ES-I3 (cell line): Measurements from ENCODE around the gene MED13L.
"Not testable (repeated sequence)": the region's sequence is repeated elsewhere in the genome, so short reads cannot be mapped to it uniquely, and the experiment has no call there.

Experiments
- H3K36me3 ChIP-seq: 2 replicates; pipeline ENCODE4 v1.6.1; 2013; ENCODE audit warnings: mild to moderate bottlenecking, low read length, control low read depth, moderate library complexity; ENCODE audit not compliant: insufficient read depth
- H3K4me1 ChIP-seq: 2 replicates; pipeline ENCODE4 v1.6.1; 2013; ENCODE audit warnings: mild to moderate bottlenecking, control low read depth, low read length; ENCODE audit not compliant: insufficient read depth
- H3K9ac ChIP-seq: 2 replicates; pipeline ENCODE4 v1.6.1; 2013; ENCODE audit warnings: low read depth, mild to moderate bottlenecking, low read length, moderate library complexity
- H3K9me3 ChIP-seq: 2 replicates; pipeline ENCODE4 v1.6.1; 2013; ENCODE audit warnings: mild to moderate bottlenecking, low read length, moderate library complexity; ENCODE audit not compliant: control insufficient read depth, insufficient read depth

Gene MED13L

DNA sequence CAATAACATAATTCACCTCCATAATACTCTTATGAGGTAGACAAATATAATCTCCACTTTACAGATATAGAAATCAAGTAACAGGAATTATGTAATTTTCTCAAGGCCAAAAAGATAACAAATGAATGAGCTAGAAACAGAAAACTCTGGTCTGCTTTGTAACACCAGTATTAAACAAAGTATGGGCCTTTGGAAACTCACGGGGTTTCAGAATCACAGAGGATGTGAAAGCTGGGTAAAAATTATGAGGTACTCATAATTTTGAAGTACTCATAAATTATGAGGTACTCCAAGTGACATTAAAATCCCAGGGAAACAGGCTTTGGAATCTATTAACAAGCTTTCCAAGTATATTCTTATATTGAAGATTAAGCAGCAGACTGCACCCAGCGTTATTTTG, 140.2 kb downstream of the MED13L start:
- Histone ChIP-seq H3K9ac (no peak overlapping the region), H3K4me1 (peaks cover 38% of the 10 kb centered on the region), H3K36me3 (no peaks in the 10 kb centered on the region), H3K9me3 (no peaks in the 10 kb centered on the region)

DNA sequence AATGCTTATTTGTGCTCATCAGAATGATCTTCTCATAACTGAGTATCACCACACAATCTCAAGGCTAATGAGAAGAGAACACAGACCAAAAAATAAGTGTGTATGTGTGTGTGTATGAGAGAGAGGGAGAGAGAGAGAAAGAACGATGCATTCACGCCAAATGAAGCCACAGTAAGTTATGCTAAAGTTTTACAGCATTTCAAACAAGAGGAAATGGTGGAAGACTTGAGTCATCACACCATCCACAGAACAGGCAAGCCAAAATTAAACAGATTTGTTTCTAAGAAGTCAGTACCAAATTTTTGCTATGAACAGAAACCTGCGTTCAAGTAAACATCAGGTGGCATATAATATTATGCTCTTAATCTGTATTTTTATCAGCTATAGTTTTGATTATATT, 141.2 kb downstream of the MED13L start:
- Histone ChIP-seq H3K36me3 (no peaks in the 10 kb centered on the region), H3K9me3 (no peaks in the 10 kb centered on the region), H3K4me1 (peaks cover 41% of the 10 kb centered on the region), H3K9ac (no peak overlapping the region)

DNA sequence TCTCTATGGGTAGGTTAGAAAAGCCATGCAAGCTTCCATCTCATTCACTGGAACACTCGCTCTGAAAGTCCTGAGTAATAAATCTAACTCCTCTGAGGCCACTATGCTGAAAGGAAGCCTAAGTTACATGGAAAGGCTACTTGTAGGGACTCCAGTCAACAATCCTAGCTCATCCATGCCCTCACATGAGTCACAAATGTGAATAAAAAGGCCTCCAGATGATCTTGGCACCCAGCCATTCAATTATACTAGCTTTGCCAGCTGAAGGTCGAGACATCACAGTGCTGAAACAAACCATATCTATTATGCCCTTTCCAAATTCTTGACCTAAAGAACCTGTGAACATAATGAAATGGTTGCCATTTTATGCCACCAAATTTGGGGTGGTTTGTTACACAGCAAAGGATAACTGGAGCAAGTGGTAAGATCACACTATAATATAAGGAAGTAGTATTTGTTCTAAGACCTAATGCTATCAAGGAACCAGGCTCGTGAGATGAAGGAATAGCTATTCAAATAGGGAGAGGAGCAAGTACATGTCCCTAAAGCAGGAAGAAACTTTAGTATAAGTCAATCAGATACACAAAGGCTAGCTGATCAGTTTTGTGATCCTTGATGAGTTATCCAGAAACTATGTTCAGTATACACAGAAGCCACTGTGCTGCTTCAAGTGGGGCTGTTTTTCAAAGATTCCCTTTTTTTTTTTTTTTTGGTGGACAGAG, 142.1 kb downstream of the MED13L start:
- H3K9me3 ChIP-seq = no peaks in the 10 kb centered on the region

DNA sequence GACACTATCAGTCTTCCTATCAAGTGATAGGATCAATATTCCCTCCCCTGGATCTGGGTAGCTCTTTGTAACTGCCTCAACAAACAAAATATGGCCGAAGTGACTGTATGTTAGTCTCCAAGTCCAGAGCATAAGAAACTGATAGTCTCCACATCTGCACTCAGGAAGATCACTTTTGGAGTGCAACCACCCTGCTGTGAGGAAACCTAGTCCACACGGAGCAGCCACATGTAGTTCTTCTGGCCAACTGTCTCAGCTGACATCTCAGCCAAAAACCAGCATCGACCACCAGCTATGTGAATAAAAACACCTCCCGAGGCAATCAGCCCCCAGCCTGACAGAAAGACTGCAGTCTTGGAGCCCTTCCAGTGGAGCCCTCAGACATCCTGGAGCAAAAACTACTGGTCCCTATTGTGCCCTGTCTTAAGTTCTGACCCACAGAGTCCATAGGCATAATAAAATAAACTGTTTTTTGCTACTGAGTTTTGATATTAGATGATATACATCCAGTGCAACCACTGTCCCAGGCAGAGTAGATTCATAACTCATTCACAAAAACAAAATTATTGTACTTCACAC, 143.8 kb downstream of the MED13L start:
- Histone ChIP-seq H3K9me3 (no peaks in the 10 kb centered on the region), H3K36me3 (no peaks in the 10 kb centered on the region), H3K9ac (no peak overlapping the region), H3K4me1 (peaks cover 33% of the 10 kb centered on the region)

More for the DNA sequence above, 142.1 kb downstream of the MED13L start:
- peaks cover 43% of the 10 kb centered on the region for H3K4me1 ChIP-seq
- H3K9ac ChIP-seq = no peak overlapping the region
- H3K36me3 ChIP-seq = no peaks in the 10 kb centered on the region

DNA sequence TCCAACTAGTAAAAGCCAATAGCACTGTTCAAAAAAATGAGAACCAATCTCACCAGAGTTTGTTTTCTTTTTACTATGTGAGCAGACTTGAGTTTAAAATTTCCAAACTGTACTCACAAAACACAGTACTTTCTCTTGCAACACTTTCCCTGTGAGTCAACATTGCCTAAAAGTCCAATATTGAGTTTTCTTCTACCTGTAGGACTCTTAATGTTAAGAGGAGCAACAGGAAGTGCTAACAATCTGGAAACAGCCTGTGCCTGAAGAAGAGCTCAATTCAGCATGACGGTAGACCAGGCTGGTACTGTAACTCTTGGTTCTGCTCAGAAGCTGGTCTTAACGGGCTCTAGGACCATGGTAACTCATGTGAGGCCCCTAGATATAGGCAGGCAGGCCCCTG, 144.3 kb downstream of the MED13L start:
- peaks cover 27% of the 10 kb centered on the region for H3K4me1 ChIP-seq
- H3K36me3 ChIP-seq = no peaks in the 10 kb centered on the region
- H3K9me3 ChIP-seq = no peaks in the 10 kb centered on the region
- H3K9ac ChIP-seq = no peak overlapping the region

DNA sequence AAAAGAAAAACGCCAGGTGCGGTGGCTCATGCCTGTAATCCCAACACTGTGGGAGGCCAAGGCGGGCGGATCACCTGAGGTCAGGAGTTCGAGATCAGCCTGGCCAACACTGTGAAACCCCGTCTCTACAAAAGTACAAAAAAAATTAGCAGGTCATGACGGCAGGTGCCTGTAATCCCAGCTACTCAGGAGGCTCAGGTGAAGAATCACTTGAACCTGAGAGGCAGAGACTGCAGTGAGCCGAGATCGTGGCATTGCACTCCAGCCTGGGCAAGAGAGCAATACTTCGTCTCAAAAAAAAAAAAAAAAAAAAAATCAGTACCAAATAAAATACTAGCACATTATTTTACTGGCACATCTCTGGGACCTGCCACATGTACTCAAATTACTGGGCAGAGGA, 145.5 kb downstream of the MED13L start:
- H3K9me3 ChIP-seq, H3K9ac ChIP-seq, H3K36me3 ChIP-seq: not testable (repeated sequence)
- peaks cover 34% of the 10 kb centered on the region for H3K4me1 ChIP-seq

DNA sequence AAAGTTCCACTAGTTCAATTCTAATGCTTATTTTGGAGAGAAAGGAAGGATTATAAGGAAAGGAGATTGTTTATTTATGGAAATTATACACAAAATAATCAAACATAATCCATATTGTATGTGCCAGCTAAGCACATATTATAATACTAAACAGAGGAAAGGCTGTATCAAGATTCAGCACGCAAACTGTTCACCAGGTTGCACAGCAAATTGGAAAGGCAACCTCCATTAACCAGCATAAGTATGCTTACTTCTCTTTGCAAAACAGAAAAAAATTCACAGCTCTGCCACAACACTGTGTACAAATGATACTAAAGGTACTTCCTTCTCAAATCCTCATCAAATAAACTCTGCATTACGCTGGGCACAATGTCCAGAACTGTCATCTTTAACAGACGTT, 146.3 kb downstream of the MED13L start:
- Histone ChIP-seq H3K4me1 (peaks cover 33% of the 10 kb centered on the region), H3K9ac (no peak overlapping the region), H3K36me3 (no peaks in the 10 kb centered on the region), H3K9me3 (no peaks in the 10 kb centered on the region)

DNA sequence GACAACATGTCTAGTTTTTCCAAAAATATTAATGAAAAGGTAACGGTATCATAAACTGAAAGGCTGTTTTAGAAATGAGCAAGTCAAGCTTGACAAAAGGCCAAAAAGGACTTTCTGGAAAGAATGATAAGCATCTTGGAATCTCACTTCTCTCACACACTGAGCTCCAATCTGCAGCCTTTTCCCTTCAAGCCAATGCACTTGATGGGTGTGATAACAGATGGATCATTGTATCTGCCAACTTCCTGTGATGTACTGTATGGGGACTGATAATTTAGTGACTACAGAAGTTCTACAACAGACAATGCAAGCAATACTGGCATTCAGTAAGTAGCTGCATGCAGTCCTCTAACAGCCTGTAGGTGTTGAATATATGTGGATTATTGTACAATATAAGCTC, 147.1 kb downstream of the MED13L start:
- Histone ChIP-seq H3K4me1 (peaks cover 32% of the 10 kb centered on the region), H3K9ac (no peak overlapping the region), H3K9me3 (no peaks in the 10 kb centered on the region)

DNA sequence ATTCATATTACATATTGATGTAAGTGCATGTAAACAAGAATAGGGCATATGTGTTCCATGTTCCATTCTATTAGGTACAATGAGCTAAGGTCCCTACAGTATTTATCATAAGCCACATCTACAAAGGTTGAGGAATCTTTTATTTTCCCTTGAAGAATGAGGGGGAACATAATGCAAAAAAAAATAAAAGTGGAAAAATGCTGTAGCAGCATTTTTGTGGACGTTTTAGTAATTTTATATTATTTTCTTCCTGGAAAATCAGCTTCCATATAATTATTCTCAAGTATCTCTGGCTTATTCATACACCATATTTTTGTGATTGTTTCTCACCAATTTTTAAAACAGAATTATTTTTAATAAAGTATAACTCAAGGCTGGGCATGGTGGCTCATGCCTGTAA, 148.7 kb downstream of the MED13L start:
- no peaks in the 10 kb centered on the region for H3K36me3 ChIP-seq
- H3K4me1 ChIP-seq = peaks cover 35% of the 10 kb centered on the region
- no peaks in the 10 kb centered on the region for H3K9me3 ChIP-seq
- no peak overlapping the region for H3K9ac ChIP-seq

More for the DNA sequence above, 147.1 kb downstream of the MED13L start:
- H3K36me3 ChIP-seq = no peaks in the 10 kb centered on the region

DNA sequence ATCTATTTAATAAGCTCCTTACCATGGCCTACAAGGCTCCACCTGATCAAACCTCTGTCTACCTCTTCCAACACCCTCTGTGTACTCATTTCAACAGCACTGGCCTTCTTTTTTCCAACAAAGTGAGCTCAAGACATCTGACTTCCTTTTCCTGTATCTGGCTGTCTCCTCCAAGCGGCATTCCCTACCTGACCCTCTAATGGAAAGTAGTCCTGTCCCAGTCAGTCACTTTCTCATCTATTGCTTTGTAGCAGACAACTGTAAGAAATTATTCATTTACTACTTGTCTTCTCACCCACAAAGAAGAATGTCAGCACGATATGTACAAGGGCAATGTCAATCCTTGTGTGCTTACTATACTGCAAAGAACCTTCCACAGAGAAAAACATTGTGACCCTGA, 149.6 kb downstream of the MED13L start:
- peaks cover 35% of the 10 kb centered on the region for H3K4me1 ChIP-seq
- H3K9ac ChIP-seq = no peak overlapping the region
- no peaks in the 10 kb centered on the region for H3K36me3 ChIP-seq
- H3K9me3 ChIP-seq = no peaks in the 10 kb centered on the region

DNA sequence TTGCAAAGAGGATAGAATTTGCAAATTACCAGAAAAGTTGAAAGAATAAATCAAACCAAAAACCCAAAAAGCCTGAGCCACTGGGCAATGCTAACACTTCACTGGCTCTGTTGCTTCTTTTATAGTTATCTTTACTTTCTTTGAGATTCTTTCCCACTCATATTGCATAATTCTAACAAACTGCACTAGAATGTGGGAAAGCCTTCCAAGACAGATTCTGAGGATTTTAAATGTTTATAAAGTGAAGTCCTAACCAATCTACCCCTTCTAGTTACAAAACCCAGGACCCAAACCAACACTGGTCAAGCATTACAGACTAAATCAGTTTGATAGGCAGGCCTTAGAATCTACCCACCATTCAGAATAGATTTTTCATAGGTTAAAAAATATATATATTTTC, 150.9 kb downstream of the MED13L start:
- Histone ChIP-seq H3K36me3 (no peaks in the 10 kb centered on the region), H3K9me3 (no peaks in the 10 kb centered on the region), H3K9ac (no peak overlapping the region), H3K4me1 (peaks cover 41% of the 10 kb centered on the region)

DNA sequence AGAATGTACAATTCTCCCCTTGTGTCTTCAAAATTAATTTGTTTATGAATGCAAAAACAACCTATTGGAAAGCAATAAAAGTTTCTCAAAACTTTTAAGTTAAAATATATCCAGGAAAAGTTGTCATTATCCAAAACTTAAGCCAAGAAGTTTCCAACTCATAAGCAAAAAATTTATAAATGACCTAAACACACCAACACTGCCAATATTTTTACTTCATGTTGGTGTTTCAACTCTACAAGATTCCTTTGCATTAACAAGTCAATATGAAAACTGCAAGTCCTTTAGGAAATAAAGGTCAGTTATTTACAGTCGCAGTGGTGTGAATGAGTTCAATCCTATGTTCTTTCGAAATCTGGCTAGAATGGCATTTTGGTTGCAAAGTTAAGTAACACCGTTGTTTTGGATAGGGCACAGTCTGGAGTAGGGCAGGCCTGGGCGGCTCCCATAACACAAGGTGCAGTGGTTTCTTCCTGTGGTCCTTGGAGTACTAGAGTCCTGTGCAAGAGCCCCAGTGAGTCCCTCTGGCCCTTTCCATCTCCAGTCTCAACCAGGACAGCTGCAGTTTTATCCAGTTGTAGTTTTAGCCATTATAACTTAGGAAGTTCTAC, 151.4 kb downstream of the MED13L start:
- Histone ChIP-seq H3K36me3 (no peaks in the 10 kb centered on the region), H3K9me3 (no peaks in the 10 kb centered on the region), H3K4me1 (peaks cover 41% of the 10 kb centered on the region), H3K9ac (no peak overlapping the region)

DNA sequence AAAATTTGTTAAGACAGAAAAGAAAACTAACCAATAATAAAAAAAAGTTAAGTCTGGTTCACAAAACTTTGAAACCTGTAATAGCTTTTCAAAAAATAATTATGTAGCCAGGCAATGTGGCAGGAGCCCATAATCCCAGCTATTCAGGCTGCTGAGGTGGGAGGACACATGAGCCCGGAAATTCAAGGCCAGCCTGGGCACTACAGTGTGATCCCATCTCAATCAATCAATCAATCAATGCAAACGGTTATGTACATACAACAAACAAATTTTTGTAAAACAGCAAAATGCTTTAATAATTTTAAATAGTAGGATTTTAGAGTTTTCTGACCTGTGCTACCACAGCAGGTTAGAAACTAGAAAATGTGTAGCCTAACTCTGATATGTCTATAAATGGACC, 152.4 kb downstream of the MED13L start:
- no peaks in the 10 kb centered on the region for H3K36me3 ChIP-seq
- no peak overlapping the region for H3K9ac ChIP-seq
- H3K9me3 ChIP-seq = no peaks in the 10 kb centered on the region
- peaks cover 45% of the 10 kb centered on the region for H3K4me1 ChIP-seq

DNA sequence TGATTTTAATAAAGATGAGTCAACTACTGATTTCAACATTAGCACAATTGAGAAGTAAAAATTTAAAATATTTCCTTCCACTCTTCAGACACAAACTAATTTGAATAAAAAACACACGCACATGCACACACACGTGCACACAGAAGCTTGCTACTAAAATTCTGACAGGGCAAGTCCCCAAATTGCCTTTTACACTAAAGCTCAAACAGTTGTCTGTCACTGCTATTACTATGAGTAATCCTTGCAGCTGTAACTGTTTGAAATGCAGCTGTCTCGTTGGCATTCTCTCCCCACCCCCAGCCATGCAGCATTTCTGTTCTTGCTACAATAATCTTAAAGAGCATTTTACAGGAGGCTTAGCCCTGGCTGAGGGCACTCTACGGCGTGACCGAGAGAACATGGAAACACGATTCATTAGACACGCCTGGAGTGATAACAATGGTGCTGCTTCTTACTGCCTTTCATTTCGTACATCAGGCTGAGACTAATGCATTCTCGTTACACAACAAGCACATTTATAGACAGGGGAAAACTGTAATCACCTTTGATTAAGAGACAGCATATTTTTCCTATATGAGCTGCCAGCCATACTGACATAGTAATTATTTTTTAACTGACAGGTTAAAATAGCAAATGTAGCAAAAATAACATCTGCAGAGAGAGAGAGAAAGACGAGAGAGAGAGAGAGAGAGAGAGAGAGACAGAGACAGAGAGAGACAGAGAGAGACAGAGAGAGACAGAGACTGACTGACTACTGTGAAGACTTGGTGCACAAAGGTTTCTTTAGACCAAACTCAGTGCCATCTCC, 153.8 kb downstream of the MED13L start:
- Histone ChIP-seq H3K36me3 (no peaks in the 10 kb centered on the region), H3K9me3 (no peaks in the 10 kb centered on the region), H3K4me1 (peaks cover 47% of the 10 kb centered on the region), H3K9ac (peak overlapping the region; percentile 22; the same call in 1 of the 2 replicates)
